Thymus (tissue), 11 donors: ENCODE results near the gene SPNS2. TPM values are rescaled to one million over a fixed set of nuclear protein-coding genes. Genes with fewer than 3 reads are reported as not detected.
A peak's percentile ranks its signal among the peaks of the same experiment; 100 is the strongest.

ENCODE experiments used
- DNase-seq, 9 donors: peaks; one replicate each; pipeline ENCODE4 v3.0.0-alpha.2; 2013; ENCODE audit warnings: low spot score in 9 of 9, low read depth in 6 of 9, missing footprints in 1 of 9
- H3K27ac ChIP-seq, 2 donors: one replicate each; pipeline ENCODE4 v1.5.1; 2013; ENCODE audit warnings: control low read depth in 1 of 2, low read depth in 1 of 2, low read length in 1 of 2, mild to moderate bottlenecking in 1 of 2, moderate library complexity in 1 of 2
- H3K27me3 ChIP-seq, 2 donors: one replicate each; pipeline ENCODE4 v1.5.1; 2013; ENCODE audit warnings: low read length in 1 of 2; ENCODE audit not compliant: control insufficient read depth in 2 of 2, insufficient read depth in 1 of 2
- H3K36me3 ChIP-seq, 2 donors: one replicate each; pipeline ENCODE4 v1.5.1; 2013; ENCODE audit warnings: low read length in 1 of 2, mild to moderate bottlenecking in 1 of 2, moderate library complexity in 1 of 2; ENCODE audit not compliant: control insufficient read depth in 2 of 2, insufficient read depth in 2 of 2
- H3K4me1 ChIP-seq, 2 donors: one replicate each; pipeline ENCODE4 v1.5.1; 2013; ENCODE audit warnings: low read length in 2 of 2; ENCODE audit not compliant: control insufficient read depth in 2 of 2, insufficient read depth in 2 of 2
- H3K4me3 ChIP-seq, 2 donors: one replicate each; pipeline ENCODE4 v1.5.1; 2013; ENCODE audit warnings: low read length in 2 of 2, control low read depth in 1 of 2, mild to moderate bottlenecking in 1 of 2
- H3K9me3 ChIP-seq, 2 donors: one replicate each; pipeline ENCODE4 v1.5.1; 2013; ENCODE audit warnings: low read length in 1 of 2, mild to moderate bottlenecking in 1 of 2; ENCODE audit not compliant: control insufficient read depth in 2 of 2, insufficient read depth in 1 of 2
- WGBS: extraction: QIAGEN DNeasy Blood & Tissue Kit; methylation state at CpG from one replicate; pipeline ENCODE4 v1.1.7; 2013; 5-methylcytosine and 5-hydroxymethylcytosine counted together
- polyA plus RNA-seq: library from polyadenylated mRNA; stranded (reverse); fragments of 200-250 nt; gene quantifications from one replicate; pipeline ENCODE4 v1.2.3, GENCODE V29; 2013
- total RNA-seq: library from RNA; stranded (reverse); fragments of 120-200 nt; gene quantifications from one replicate; pipeline ENCODE4 v1.2.4, GENCODE V29; 2013
- donor health status: healthy.

Gene SPNS2
- total and polyA plus RNA-seq, 2 donors = 3.4 to 16.1 TPM

DNA sequence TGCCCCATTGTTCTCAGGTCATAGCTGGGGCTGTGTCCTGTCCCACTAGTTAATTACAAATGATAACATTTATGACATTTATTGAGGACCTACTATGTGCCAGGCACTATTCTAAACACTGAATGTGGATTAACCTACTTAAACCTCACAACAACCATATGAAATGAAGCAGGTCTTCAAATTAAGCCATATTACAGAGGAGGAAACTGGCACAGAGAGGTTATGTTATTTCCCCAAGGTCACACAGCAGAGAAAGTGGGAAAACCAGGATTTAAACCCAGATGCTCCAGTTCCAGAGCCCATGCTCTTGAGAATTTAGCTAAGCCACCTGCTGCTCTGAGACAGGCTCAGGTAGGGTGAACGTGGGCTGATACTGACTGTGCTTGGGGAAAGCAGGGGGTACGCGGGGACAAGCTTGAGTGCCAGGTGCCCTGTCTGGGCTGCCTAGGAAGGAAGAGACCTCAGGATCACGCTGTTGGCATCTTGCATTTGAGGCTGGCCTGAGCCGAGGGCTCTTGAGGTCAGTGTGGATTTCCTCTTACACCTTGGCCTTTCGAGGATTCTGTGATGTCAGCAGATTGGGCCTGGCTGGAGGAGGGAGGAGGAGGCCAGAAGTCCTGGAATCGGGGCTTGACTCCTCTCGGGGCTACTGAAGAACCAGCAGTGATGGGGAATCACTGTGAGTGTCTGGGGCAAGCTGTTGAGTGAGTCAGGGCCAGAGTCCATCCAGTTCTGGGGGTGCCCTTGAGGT lies 8.9 kb downstream of the SPNS2 start:
- Histone ChIP-seq H3K36me3 (no peaks in the 10 kb centered on the region), H3K9me3 (no peaks in the 10 kb centered on the region), H3K4me3 (no peak overlapping the region), H3K27ac (no peak overlapping the region), H3K4me1 (peaks cover 12 to 43% of the 10 kb centered on the region in 2 donors), H3K27me3 (peaks cover 0 to 8% of the 10 kb centered on the region in 2 donors)
- 91% methylated on average over 8 of the region's 8 CpGs for WGBS
- no peak for DNase-seq

DNA sequence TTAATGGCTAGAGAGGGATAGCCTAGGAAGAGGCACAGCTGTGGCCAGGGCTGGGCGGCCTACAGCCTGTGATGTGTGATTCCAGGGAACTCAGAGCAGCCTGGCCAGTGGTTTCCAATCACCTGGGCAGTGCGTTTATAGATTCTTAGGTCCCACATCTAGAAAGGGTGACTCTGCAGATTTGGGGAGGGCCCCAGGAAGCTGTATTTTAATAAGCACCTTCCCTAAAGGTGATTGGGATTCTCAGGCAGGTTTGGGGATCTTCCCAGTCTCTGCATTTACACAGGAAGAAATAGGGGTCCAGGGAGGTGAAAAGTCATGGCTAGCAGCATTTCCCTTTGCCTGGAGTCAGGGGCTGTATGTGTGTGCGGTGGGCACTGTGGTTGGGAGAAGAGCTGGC lies 9.5 kb downstream of the SPNS2 start:
- H3K4me1 ChIP-seq = peaks cover 12 to 43% of the 10 kb centered on the region in 2 donors
- no peaks in the 10 kb centered on the region for H3K36me3 ChIP-seq
- no peak overlapping the region for H3K4me3 ChIP-seq
- H3K27ac ChIP-seq = no peak overlapping the region
- H3K27me3 ChIP-seq = peaks cover 0 to 2% of the 10 kb centered on the region in 2 donors
- WGBS = 84% methylated on average over 3 of the region's 3 CpGs
- DNase-seq = no peak
- no peaks in the 10 kb centered on the region for H3K9me3 ChIP-seq

DNA sequence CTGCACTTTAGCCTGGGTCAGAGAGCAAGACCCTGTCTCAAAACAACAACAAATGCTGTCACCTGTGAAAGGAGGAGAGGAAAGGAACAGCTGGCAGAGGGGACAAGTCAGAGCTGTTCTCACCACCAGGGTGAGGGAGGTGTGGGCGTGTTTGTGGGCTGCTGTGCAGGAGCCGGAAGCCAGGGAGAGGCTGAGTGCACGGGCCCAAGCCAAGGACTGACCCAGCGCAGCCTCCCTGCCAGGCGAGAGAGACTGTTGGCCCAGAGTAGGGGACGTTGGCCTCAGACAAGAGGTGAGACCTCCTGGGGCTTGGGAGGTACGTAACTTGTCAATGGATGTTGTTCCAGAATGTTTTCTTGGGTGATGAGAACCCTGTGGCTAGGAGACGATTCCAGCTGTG lies 10.7 kb downstream of the SPNS2 start:
- H3K27me3 ChIP-seq = no peaks in the 10 kb centered on the region
- H3K27ac ChIP-seq = no peak overlapping the region
- H3K4me1 ChIP-seq = peaks cover under 1 to 32% of the 10 kb centered on the region in 2 donors
- no peak overlapping the region for H3K4me3 ChIP-seq
- H3K36me3 ChIP-seq = no peaks in the 10 kb centered on the region
- H3K9me3 ChIP-seq = no peaks in the 10 kb centered on the region
- WGBS = 22% methylated on average over 8 of the region's 8 CpGs
- DNase-seq = peak in 2 of 9 donors; percentile 42 to 65

DNA sequence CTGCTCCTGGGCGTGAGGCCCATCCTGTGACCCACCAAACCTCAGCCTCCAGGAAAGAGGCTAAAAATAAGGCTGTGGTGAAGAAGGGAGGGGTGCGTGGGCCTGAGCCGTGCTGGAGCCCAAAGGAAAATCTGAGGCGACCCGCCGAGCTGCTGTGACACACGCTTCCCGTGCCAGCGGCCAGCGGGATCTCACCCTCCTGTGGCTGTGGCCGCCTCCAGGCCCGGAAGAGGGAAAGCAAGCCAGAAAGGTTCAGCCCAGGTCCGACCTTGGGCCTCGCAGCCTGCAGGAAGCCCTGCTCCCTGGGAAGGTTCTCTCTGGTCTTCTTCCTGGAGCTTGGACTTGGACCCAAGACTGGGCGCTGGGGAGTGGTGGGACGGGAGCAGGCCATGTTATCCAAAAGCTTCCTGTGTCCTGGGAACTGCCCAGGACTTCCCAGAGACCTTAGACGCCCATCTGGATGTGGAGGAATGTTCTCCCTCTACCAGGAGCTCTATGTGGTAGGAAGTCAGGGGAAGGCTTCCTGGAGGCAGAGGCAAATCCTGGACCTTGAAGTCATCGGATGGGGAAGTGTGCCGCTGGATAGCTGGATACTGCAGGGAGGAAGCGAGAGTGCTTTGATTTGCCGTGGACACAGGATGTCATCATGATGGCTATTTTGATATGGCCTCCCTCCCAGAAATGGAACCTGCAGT lies 11.4 kb downstream of the SPNS2 start:
- no peak for DNase-seq
- no peaks in the 10 kb centered on the region for H3K36me3 ChIP-seq
- H3K27me3 ChIP-seq = no peaks in the 10 kb centered on the region
- no peak overlapping the region for H3K4me3 ChIP-seq
- no peaks in the 10 kb centered on the region for H3K9me3 ChIP-seq
- peaks cover 0 to 25% of the 10 kb centered on the region in 2 donors for H3K4me1 ChIP-seq
- no peak overlapping the region for H3K27ac ChIP-seq
- 58% methylated on average over 21 of the region's 21 CpGs for WGBS

DNA sequence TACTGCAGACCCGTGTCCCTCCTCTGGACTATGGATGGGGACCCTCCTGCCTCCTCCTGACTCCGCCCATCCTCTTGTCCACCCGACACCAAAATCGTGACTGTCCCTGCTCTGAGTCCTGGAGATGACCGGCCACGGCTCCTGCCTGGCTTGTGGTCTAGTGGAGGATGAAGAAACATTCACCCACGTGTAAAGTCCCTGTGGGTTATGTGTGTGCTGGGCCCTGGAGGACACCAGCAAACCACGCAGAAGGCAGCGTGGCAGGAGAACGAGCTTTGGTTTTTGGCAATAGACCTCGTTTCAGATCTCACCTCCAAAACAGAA lies 11.9 kb downstream of the SPNS2 start:
- no peaks in the 10 kb centered on the region for H3K9me3 ChIP-seq
- no peak overlapping the region for H3K27ac ChIP-seq
- H3K4me3 ChIP-seq = no peak overlapping the region
- 77% methylated on average over 11 of the region's 11 CpGs for WGBS
- no peaks in the 10 kb centered on the region for H3K36me3 ChIP-seq
- no peaks in the 10 kb centered on the region for H3K27me3 ChIP-seq
- peaks cover 0 to 21% of the 10 kb centered on the region in 2 donors for H3K4me1 ChIP-seq
- no peak for DNase-seq

DNA sequence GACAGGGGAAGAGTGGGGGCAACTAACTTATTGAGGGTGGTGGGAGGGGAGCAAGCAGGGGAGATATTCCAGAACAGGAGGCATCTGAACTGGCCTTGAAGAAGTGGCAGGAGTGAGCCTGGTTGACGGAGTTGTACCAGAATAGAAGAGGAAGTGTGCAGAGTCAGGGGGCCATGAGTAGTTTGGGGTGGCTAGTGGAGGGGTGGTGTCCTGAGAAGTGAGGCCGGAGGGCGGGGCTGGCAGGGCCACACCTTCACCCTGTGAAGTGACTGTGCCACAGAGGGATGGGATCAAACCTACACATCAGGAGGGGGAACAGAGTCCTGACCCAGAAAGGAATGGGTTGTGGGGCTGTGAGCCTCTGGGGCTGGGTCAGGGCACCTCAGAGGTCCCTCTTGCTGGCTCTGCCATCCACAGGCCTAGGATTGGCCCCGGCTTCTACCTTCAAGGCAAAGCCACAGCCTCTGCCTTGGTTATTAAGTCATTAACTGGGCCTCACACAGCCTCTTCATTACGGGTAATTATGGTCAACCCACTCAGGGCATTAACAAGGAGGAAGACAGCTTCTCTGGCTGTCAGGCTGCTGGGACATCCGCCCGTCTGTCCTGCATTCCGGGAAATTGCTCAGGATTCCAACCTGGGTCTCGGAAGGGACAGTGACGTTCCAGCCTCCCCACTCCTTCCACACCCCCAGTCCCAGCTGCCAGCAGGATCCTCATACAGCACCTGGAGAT lies 12.7 kb downstream of the SPNS2 start:
- H3K4me3 ChIP-seq = no peak overlapping the region
- peaks cover 0 to 14% of the 10 kb centered on the region in 2 donors for H3K4me1 ChIP-seq
- WGBS = 93% methylated on average over 10 of the region's 10 CpGs
- H3K36me3 ChIP-seq = no peaks in the 10 kb centered on the region
- no peak overlapping the region for H3K27ac ChIP-seq
- no peaks in the 10 kb centered on the region for H3K27me3 ChIP-seq
- DNase-seq = no peak
- H3K9me3 ChIP-seq = no peaks in the 10 kb centered on the region

DNA sequence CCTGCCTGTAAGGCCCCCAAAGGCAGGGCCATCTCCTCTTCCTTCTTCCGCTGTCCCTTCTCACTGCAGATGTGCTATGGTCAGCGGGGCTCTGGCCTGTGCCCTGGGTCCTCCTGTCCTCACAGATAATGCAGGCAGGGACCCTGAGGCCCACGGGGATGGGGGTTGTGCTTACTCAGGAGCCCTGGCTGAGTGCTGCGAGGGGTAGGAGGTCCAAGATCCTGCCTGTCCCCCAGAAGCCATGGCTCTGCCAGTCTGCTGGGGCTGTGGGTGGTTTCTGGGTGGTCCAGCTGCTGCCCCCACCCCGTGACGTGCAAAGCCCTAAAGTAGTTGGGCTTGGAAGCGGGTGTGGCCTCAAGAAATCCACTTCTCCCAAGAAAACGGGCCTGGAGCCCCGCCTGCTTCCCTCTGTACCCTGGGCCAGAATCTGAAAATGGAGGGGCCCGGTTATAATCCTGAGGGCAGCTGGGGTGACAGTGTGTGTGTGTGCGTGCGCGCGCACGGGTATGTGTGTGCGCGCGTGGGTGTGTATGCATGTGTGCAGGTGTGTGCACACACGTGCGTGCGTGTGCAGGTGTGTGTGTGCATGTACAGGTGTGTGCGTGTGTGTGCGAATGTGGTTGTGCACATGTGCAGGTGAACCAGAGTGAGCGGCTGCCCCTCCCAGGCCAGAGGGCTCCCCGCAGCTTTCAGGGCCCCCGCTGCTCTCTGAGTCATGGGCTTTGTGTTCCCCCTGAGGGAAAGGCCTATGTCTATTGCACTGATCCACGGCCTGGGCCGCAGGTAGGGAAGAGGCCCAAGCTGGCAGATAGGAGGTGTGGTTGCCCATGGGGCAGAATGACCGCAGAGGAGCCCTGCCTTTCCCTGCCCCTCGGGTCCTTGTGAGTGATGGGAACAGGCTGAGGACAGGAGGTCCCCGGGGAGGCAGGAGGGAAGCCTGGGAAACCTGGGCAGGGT lies 13.8 kb downstream of the SPNS2 start:
- Histone ChIP-seq H3K36me3 (no peaks in the 10 kb centered on the region), H3K27me3 (no peaks in the 10 kb centered on the region), H3K4me3 (no peak overlapping the region), H3K9me3 (no peaks in the 10 kb centered on the region), H3K27ac (no peak overlapping the region), H3K4me1 (peaks cover 0 to 18% of the 10 kb centered on the region in 2 donors)
- no peak for DNase-seq
- 92% methylated on average over 31 of the region's 31 CpGs for whole genome bisulfite sequencing

DNA sequence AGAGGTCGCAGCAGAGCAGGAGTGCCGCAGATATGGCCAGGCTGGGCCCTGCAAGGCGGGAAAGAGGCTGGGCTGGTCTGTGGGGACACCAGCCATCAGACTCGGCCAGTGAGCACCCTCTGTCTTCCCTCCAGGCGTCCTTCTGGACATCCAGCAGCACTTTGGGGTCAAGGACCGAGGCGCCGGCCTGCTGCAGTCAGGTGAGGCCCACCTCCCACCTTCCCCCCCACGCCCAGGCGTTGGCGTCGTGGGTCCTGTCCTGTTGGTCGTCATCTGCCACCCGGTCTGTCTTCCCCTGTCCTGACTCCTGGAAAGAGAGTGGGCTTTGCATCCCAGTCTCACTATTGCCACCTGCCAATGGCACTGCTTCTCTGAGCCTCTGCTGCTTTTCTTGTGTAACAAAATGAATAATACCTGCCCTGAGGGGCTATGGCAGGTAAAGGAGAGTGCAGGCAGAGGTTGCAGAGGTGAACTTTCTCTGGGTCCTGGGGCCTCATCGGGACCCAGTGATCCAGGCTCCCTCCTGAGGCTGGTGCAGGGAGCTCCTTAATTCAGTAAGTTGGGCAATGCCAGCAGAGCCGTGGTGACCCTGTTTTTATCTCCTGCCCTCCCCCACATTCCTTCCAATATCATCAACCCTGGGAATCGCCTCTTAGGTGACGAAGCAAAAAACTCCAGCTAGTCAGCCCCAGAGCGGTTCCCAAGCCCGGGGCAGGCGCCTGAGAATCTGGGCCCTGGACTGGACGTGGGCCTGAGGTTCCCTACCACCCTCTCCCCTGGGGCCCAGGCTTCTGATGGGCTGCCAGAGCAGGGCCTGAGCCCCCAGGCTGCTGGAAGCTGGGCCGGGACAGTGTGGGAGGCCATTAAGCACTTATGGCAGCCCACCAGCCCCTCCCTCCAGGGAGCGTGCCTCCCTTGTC lies 14.7 kb downstream of the SPNS2 start:
- no peak for DNase-seq
- Histone ChIP-seq H3K9me3 (no peaks in the 10 kb centered on the region), H3K4me3 (no peak overlapping the region), H3K27ac (no peak overlapping the region), H3K36me3 (no peaks in the 10 kb centered on the region), H3K4me1 (peaks cover 0 to 18% of the 10 kb centered on the region in 2 donors), H3K27me3 (no peaks in the 10 kb centered on the region)
- 90% methylated on average over 24 of the region's 24 CpGs for WGBS
